Tibial nerve (tissue), 4 donors: ENCODE measurements around the gene STARD13.

Experiments used
- EP300 ChIP-seq, 2 donors: sonication (generic); formaldehyde crosslinking; IDR thresholded peaks; one replicate each; pipeline ENCODE4 v1.6.1; 2017; ENCODE audit warnings: antibody characterized with exemption in 2 of 2, mild to moderate bottlenecking in 1 of 2
- TF ChIP-seq, protein P1 (sequence below), 5 experiments: fragments of 200-600 bp in 3 of 5; fragments of 450-650 bp in 2 of 5; sonication (generic) in 3 of 5; IDR thresholded peaks; one replicate each; pipeline ENCODE4 v1.5.1; 2016 to 2019; ENCODE audit warnings: antibody characterized with exemption in 5 of 5, mild to moderate bottlenecking in 3 of 5, moderate library complexity in 2 of 5

DNA sequence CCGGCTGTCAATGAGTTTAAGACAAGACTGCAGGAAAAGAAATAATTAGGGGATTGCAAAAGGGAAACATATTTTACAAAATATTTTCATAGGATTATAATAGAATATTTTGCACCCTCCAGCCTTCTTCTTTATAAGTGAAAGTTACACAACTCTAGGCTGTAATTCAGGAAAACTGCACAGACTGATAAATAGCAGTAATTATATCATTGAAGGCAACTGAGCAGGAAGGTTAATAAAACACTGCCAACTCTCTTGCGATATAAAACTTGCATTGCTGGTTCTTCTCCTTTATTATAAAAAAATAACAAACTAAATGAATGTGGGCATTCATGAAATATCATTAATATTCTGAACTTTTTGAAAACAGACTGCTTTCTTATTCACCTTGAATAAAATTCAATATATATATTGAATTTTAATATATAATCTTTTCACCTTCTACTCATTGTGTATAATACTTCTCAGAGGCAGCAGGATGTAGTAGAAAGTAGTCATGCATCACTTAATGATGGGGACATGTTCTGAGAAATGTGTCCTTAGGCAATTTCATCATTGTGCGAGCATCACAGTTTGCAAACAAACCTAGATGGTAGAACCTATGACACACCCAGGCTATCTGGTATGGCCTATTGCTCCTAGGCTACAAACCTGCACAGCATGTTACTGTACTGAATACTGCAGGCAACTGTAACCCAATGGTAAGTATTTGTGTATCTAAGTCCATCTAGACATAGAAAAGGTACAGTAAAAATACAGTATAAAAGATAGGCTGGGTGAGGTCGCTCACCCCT, 24.9 kb upstream of the STARD13 start:
- TF ChIP-seq, protein P1, sequence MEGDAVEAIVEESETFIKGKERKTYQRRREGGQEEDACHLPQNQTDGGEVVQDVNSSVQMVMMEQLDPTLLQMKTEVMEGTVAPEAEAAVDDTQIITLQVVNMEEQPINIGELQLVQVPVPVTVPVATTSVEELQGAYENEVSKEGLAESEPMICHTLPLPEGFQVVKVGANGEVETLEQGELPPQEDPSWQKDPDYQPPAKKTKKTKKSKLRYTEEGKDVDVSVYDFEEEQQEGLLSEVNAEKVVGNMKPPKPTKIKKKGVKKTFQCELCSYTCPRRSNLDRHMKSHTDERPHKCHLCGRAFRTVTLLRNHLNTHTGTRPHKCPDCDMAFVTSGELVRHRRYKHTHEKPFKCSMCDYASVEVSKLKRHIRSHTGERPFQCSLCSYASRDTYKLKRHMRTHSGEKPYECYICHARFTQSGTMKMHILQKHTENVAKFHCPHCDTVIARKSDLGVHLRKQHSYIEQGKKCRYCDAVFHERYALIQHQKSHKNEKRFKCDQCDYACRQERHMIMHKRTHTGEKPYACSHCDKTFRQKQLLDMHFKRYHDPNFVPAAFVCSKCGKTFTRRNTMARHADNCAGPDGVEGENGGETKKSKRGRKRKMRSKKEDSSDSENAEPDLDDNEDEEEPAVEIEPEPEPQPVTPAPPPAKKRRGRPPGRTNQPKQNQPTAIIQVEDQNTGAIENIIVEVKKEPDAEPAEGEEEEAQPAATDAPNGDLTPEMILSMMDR (IDR thresholded peaks at IDR 0.05): no peak
- TF ChIP-seq EP300 (IDR thresholded peaks at IDR 0.05): no peak
